HFFc6 (cell line): ENCODE data around the gene LIF. TPM values are rescaled to one million over a fixed set of nuclear protein-coding genes. Genes with fewer than 3 reads are reported as not detected.

Experiments
- DNase-seq: peaks from one replicate; pipeline ENCODE4 v3.0.0-alpha.2; 2018
- H3K27ac Mint-ChIP-seq: 2 replicates; pipeline ENCODE4 v1.8.0; 2020; ENCODE audit warnings: mild to moderate bottlenecking, mixed read lengths
- H3K27me3 Mint-ChIP-seq: 2 replicates; pipeline ENCODE4 v1.8.0; 2021; ENCODE audit warnings: mild to moderate bottlenecking, moderate library complexity, mixed read lengths; ENCODE audit not compliant: insufficient read depth
- H3K36me3 Mint-ChIP-seq: 2 replicates; pipeline ENCODE4 v1.8.0; 2021; ENCODE audit warnings: low read depth, mixed read lengths
- H3K4me1 Mint-ChIP-seq: 2 replicates; pipeline ENCODE4 v1.8.0; 2020; ENCODE audit warnings: low read depth, mixed read lengths
- H3K4me3 Mint-ChIP-seq: 2 replicates; pipeline ENCODE4 v1.8.0; 2020; ENCODE audit warnings: mild to moderate bottlenecking, moderate library complexity, mixed read lengths
- H3K9me3 Mint-ChIP-seq: 2 replicates; pipeline ENCODE4 v1.8.0; 2020; ENCODE audit warnings: mild to moderate bottlenecking, mixed read lengths
- total RNA-seq, 6 experiments: library from RNA; stranded (reverse); fragmentation: NEBNext Ultra II Directional; extraction: Animal tissue kit (Norgen Biotek cat#: 25700); gene quantifications; 2 replicates in 1 of 6; 3 replicates in 5 of 6; pipeline ENCODE4 v1.2.3, GENCODE V29; 2021
- TF ChIP-seq, protein P1 (sequence below): fragments of 200-600 bp; sonication (generic); IDR thresholded peaks from 2 replicates; pipeline ENCODE4 v1.5.0; 2021; ENCODE audit warnings: antibody characterized with exemption, mild to moderate bottlenecking

LIF gene
- total RNA-seq, 6 experiments from 2014 or later: 0.40 to 2.2 (median 1.1) TPM

DNA sequence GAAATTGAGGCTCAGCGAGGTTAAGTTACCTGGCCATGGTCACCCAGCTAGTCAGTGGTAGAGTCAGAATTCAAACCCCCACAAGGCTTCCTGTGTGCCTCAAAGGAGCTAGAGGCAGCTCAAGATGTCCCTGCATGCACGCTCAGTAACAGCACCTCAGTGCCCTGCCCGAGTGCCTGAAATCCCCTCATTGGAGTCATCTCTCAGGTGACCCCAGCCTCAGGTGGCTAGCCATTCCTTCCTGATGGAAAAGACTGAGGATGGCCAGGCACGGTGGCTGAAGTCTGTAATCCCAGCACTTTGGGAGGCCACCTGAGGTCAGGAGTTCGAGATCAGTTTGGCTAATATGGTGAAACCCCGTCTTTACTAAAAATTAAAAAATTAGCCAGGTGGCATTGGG, 36.9 kb downstream of the LIF start:
- Mint-ChIP-seq H3K27me3 (peaks cover 1% of the 10 kb centered on the region), H3K4me1 (peaks cover 65% of the 10 kb centered on the region), H3K27ac (peak overlapping the region; percentile 97), H3K36me3 (no peaks in the 10 kb centered on the region), H3K9me3 (no peaks in the 10 kb centered on the region), H3K4me3 (no peak overlapping the region)
- TF ChIP-seq, protein P1, sequence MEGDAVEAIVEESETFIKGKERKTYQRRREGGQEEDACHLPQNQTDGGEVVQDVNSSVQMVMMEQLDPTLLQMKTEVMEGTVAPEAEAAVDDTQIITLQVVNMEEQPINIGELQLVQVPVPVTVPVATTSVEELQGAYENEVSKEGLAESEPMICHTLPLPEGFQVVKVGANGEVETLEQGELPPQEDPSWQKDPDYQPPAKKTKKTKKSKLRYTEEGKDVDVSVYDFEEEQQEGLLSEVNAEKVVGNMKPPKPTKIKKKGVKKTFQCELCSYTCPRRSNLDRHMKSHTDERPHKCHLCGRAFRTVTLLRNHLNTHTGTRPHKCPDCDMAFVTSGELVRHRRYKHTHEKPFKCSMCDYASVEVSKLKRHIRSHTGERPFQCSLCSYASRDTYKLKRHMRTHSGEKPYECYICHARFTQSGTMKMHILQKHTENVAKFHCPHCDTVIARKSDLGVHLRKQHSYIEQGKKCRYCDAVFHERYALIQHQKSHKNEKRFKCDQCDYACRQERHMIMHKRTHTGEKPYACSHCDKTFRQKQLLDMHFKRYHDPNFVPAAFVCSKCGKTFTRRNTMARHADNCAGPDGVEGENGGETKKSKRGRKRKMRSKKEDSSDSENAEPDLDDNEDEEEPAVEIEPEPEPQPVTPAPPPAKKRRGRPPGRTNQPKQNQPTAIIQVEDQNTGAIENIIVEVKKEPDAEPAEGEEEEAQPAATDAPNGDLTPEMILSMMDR: no peak
- no peak for DNase-seq

DNA sequence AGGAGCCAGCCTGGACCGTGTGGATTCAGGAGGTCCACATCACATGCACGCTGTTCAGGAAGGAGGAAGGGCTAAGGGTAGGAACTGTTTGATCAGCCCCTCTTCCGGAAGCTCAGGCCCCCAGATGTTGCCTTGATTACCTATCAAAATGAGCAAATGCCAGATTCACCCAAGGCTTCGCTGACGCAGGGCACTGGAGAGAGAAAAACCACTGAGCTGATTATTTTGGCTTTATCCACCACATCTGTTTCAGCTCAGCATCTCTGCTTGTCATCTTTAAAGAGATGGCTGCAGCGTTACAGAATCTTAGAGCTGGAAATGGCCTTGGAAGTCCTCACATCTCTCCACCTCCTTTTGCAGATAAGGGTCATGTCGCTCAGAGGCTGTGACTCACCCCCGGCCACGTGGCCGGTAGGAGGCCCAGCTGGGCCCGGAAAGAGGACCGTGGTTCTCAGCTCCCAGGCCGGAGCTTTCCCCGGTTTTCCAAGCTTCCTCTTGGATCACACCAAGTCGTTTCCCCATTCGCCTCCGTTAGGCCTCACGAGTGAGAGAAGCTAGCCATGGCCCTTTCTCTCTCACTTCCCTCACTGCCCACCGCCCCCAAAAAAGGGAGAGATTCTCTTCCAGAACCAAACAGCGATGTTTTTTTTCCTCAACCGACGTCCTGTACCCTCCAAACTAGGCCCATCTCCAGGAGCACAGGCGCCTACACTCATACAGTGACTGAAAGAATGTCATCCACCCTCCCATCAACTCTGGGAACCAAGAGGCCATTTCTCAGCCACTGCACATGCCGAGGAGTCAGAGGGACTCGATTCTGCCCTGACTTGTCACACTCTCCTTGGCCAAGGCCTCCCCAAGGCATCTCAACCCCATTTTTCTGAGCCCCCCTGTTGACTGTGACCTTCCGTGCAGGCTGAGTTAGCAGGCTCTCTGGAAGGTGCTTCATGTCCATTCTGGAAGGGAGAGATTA, 37.6 kb downstream of the LIF start:
- H3K4me1 Mint-ChIP-seq: peaks cover 72% of the 10 kb centered on the region

DNA sequence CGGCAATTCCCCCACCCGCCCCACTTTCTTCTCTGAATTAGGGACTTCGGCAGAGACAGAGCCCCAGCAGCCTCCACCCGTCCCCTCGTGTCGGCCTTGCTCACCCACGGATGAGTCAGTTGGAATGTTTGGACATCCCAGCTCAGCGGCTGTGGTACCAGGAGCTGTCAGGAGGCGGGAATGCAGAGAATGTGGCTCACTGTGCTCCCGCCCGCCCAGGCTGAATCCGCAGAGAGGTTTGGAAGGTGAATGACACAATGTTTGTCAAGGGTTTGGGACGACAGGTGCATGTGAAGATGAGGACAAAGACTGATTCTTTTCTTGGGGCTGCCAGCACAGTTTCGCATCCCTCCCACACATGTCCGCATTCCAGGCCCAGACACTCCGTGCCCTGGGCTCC, 39.6 kb downstream of the LIF start:
- TF ChIP-seq, protein P1: peak; percentile 33; the same call in 1 of the 2 replicates
- Mint-ChIP-seq H3K27me3 (peaks cover 3% of the 10 kb centered on the region), H3K4me3 (peak overlapping the region; percentile 76), H3K9me3 (peaks cover 7% of the 10 kb centered on the region), H3K4me1 (peaks cover 68% of the 10 kb centered on the region), H3K27ac (peak overlapping the region; percentile 99), H3K36me3 (peaks cover 8% of the 10 kb centered on the region)
- peak; percentile 94 for DNase-seq

More for the DNA sequence above, 37.6 kb downstream of the LIF start:
- H3K27ac Mint-ChIP-seq: peak overlapping the region; percentile 97
- H3K27me3 Mint-ChIP-seq: peaks cover 2% of the 10 kb centered on the region
- peak; percentile 63 for DNase-seq
- peak overlapping the region; percentile 47 for H3K4me3 Mint-ChIP-seq
- H3K36me3 Mint-ChIP-seq: no peaks in the 10 kb centered on the region
- TF ChIP-seq, protein P1: no peak
- no peaks in the 10 kb centered on the region for H3K9me3 Mint-ChIP-seq

DNA sequence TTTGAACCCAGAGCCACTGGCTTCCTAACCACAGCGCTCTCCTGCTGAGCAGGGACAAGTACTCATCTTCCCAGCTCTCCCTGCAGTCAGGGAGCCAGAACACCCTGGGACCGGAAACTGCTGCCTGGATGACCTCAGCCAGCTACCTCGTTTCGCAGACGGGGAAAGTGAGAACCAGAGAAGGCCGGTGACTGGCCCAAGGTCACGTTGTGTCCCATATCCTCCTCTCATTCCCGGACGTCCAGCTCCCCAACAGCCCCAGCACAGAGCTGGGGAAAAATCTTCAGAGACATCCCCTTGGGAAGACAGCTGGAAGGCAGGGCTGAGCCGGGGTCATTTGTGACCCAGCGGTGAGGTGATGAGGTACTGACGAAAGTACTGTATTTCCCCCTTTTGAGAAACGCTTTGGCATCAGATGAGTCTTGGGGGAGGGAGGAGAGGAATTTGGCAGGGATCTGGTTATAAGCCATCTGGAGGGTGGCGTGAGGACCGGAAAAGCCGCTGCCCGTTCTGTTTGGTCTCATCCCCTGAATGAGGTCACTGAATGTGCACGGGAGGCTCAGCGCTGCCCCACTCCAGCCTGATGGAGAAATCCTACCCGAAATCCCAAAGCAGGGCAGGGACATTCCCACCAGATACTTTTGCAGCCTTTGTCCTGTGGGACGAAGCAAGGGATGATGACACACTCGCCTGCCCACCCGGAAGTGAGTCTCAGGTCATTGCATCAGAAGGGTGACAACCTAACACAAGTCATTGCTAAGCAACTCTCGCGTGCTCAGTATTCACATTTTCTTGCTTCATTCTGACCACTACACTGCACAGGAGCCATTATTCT, 41.1 kb downstream of the LIF start:
- DNase-seq: peak; percentile 93
- peaks cover 12% of the 10 kb centered on the region for H3K36me3 Mint-ChIP-seq
- H3K27ac Mint-ChIP-seq: peak overlapping the region; percentile 99
- H3K9me3 Mint-ChIP-seq: peaks cover 7% of the 10 kb centered on the region
- peaks cover 73% of the 10 kb centered on the region for H3K4me1 Mint-ChIP-seq
- peaks cover 3% of the 10 kb centered on the region for H3K27me3 Mint-ChIP-seq
- H3K4me3 Mint-ChIP-seq: peak overlapping the region; percentile 79
- TF ChIP-seq, protein P1: no peak

DNA sequence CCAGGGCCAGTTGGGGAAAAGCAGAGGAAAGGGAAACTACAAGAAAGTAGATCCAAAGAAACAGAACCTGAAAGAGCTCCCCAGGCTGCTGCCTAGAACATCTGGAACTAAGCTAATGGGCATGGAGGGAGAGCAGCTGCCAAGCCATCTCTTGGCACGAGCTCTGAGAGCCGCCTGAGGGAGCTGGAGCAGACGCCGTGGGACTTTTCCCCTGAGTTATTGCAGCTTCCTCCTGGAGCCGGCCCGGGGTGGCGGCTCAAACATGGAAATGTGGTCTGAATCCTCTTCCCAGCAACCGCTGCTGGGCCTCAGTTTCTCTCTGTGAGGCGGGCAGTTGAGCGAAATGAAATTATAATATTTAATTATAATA, 41.8 kb downstream of the LIF start:
- Mint-ChIP-seq H3K4me3 (peak overlapping the region; percentile 79), H3K27me3 (peaks cover 3% of the 10 kb centered on the region), H3K9me3 (peaks cover 7% of the 10 kb centered on the region), H3K27ac (peak overlapping the region; percentile 99), H3K36me3 (peaks cover 12% of the 10 kb centered on the region), H3K4me1 (peaks cover 73% of the 10 kb centered on the region)
- TF ChIP-seq, protein P1: no peak
- peak; percentile 58 for DNase-seq
